Epithelial cell of prostate (primary cell): ENCODE measurements around the gene RAB37.

ENCODE experiments used
- DNase-seq: peaks from one replicate; pipeline ENCODE4 v3.0.0-alpha.2; 2011; ENCODE audit warnings: low read depth, low spot score
- H3K27ac ChIP-seq: fragments of 450-650 bp; 2 replicates; pipeline ENCODE4 v1.5.1; 2017; ENCODE audit warnings: mild to moderate bottlenecking

The RAB37 gene

DNA sequence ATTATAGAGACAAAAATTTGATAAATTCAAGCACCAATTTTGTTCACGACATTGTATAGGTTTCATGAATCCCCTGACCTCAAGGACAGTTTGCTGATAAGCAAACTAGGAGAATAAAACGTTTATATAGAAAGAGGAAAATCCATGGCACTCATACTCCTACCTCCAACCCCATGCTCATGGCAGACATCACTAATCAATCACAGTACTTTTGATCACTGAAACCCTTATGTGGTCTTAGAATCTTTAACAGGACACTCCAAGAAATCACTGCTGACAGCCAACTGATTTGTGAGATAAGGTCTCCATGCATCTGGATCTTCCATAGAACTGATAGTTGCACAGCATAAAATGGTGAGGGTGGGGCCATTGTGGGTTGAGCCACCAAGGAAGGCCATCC, 6.7 kb downstream of the RAB37 start:
- DNase-seq = no peak
- H3K27ac ChIP-seq = no peak overlapping the region

DNA sequence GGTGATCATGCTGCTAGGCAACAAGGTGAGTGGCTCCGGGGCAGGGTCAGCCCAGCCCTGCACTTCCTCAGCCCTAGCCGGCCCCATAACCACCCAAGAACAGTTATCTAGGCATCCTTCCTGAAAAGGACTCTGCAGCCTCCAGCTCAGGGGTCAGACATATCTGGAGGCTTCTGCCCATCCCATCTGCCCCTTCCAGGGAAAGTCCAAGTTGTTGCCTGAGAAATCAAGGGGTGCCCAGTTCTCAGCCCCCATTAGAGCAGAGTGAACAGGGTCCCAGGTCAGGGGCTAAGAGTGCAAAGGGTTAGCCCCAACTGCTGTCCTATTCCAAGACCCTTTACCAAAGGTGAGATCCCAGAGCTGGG, 7.3 kb downstream of the RAB37 start:
- H3K27ac ChIP-seq = no peak overlapping the region
- DNase-seq = no peak

DNA sequence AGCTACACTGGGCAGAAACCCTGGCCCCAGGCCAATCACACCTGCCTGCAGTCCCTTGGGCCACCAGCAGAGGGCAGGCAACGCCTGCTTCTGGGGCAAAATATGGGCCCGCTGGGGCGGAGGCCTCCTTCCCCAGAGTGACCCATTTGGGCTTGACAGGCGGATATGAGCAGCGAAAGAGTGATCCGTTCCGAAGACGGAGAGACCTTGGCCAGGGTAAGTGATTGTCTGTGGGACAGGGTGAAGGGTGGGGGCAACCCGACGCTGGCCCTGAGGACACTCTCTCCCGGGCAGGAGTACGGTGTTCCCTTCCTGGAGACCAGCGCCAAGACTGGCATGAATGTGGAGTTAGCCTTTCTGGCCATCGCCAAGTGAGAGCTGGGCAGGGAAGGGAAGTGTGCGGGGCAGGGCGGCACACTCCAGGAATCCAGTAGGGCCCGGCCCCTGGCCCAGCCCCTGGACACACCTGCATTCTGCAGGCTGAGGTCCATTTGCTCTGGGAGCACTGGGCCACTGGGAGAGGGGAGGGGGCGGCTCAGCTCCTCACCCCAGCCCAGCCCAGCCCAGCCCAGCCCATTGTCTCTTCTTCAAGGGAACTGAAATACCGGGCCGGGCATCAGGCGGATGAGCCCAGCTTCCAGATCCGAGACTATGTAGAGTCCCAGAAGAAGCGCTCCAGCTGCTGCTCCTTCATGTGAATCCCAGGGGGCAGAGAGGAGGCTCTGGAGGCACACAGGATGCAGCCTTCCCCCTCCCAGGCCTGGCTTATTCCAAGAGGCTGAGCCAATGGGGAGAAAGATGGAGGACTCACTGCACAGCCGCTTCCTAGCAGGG, 7.9 kb downstream of the RAB37 start:
- DNase-seq = no peak

GRCh38 chr17:74745548-74746177, 8.6 kb downstream of the RAB37 start:
- DNase-seq = no peak
- no peak overlapping the region for H3K27ac ChIP-seq

More for the DNA sequence above, 7.9 kb downstream of the RAB37 start:
- H3K27ac ChIP-seq = no peak overlapping the region

- no peak overlapping the region for H3K27ac ChIP-seq
- DNase-seq = no peak
Measured at GRCh38 chr17:74746376-74746775, 9.3 kb downstream of the RAB37 start.

DNA sequence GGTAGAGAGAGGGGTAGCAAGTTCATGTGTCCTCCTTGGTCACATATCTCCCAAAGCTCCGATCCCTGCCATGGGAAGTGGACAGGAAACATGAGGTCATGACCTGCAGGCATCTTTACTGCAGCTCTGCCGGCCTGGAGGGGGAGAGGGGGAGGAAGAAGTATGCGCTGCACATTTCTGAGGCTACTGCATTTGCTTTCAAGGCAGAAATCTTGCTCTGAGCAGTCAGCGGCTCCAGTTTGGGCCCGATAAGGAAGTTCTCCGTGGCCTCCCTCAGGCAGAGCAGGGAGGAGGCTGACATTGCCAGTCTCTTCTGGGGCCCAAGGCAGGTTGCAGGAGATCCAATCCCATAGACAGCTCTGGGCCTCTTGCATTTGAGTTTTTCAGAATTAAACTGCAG, 9.9 kb downstream of the RAB37 start:
- no peak for DNase-seq
- H3K27ac ChIP-seq = no peak overlapping the region

DNA sequence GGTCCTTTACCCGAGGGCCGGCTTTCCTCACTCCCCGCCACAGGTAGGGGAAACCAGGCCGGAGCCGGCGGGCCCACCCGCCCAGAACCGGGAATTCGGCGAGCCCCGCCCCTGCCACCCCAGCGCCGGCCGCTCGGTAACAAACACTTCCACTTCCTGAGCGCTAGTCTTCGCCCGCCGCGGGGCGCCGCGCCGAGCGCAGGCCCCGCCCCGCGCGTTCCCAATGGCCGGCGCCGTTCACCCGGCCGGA, 11.1 kb downstream of the RAB37 start:
- no peak for DNase-seq
- H3K27ac ChIP-seq = peak overlapping the region; percentile 40

DNA sequence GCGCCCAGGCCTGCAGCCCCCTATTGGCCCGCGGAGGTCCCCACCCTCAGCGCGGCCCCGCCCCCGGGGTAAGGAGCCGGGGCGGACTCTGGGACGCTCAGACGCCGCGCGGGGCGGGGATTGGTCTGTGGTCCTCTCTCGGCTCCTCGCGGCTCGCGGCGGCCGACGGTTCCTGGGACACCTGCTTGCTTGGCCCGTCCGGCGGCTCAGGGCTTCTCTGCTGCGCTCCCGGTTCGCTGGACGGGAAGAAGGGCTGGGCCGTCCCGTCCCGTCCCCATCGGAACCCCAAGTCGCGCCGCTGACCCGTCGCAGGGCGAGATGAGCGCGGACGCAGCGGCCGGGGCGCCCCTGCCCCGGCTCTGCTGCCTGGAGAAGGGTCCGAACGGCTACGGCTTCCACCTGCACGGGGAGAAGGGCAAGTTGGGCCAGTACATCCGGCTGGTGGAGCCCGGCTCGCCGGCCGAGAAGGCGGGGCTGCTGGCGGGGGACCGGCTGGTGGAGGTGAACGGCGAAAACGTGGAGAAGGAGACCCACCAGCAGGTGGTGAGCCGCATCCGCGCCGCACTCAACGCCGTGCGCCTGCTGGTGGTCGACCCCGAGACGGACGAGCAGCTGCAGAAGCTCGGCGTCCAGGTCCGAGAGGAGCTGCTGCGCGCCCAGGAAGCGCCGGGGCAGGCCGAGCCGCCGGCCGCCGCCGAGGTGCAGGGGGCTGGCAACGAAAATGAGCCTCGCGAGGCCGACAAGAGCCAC, 11.6 kb downstream of the RAB37 start, which contains the start of gene NHERF1:
Gene NHERF1 (plus strand): TSS at position 100 of the 750 bp plus-strand sequence. CDS start 219 bp downstream, at position 319.
- H3K27ac ChIP-seq = peak within 1 kb of the TSS; percentile 40
- peak; percentile 65 for DNase-seq

DNA sequence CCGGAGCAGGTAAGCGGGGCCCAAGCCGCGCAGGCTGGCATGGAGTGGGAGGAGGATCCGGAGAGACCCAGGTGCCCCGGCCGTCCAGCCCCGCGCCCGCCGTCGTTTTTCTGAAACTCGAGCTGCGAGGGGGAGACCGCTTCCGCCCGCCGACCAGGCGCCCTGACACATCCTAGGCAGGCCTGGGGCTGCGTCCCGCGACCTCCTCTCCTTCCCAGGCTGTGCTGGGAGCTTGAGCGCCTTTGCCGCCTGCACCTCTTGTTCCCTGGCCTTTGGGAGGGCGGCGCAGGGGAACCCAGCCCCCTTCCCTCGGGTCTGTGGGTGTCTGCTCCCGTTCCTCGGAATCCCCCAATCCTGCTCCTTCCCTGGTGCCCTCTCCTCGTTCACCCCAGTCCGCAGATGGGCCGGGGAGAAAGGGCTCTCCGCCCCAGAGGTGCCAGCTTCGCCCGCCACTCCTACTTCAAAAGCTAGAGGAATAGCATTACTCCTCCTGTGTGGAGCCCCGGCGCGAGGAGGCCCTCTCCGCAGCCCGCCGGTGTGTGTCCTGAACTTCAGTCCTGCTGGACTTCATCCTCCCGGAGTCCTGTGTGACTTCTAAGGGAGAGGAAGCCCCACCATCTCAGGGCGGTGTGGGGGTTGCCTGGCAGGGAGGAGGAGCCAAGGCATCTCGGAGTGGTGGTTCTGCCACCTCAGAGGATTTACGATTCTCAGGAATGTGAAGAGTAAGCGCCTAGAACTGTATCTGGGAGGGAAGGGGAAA, 12.4 kb downstream of the RAB37 start:
- H3K27ac ChIP-seq = peak overlapping the region; percentile 40
- DNase-seq = no peak

DNA sequence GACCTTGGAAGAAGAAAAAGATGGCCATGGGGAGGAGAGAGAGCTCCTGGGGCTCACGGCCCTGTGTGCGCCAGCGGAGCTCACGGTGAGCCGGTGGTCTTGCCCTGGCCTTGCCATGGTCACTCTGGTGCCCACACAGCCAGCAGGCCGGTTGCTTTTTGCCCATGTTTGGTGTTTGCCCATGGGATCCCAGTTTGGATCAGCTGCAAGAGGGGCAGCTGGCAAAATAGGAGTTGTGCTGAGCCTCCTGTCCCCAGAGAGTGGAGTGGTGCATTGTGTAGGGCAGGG, 12.9 kb downstream of the RAB37 start:
- peak overlapping the region; percentile 40 for H3K27ac ChIP-seq
- no peak for DNase-seq

DNA sequence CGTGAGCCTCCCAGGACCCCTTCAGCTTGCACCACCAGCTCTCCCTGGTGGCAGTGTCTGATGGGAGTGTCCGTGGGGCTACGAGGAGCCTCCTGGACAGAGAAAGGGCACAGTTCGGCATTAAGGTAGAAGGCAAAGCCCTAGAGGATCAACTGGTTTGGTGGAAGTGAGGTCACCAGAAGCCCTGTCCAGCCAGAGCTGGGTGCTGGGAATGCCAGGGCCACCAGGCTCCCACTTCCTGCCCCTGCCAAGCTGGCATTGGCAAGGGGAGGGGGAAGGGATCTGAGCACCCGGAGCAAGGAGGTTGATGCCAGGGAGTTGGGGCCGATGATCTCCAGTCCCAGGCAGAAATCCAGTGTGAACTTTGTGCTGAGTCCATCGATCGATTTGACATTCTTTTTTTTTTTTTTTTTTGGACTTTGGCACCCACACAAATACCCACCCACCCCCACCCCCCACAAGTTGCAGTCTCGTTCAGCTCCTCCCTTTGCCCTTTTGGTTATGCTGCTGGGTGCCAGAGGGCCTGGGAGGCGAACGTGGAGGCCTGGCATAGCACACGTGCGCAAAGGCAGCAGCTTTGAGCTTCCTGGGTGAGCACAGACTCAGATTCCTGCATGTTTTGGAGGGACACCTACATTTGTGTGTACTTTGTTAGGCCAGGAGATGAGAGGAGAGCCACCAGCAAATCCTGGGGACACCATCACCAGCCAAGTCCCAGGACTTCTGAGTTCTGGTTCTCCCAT, 13.4 kb downstream of the RAB37 start:
- DNase-seq = no peak
- peak overlapping the region; percentile 40 for H3K27ac ChIP-seq

GRCh38 chr17:74752415-74752814, 15.4 kb downstream of the RAB37 start:
- H3K27ac ChIP-seq = no peak overlapping the region
- DNase-seq = no peak

- DNase-seq = no peak
- H3K27ac ChIP-seq = no peak overlapping the region
Measured at GRCh38 chr17:74752822-74753401, 15.9 kb downstream of the RAB37 start.

GRCh38 chr17:74754832-74755231, 17.8 kb downstream of the RAB37 start:
- DNase-seq = no peak
- H3K27ac ChIP-seq = no peak overlapping the region

DNA sequence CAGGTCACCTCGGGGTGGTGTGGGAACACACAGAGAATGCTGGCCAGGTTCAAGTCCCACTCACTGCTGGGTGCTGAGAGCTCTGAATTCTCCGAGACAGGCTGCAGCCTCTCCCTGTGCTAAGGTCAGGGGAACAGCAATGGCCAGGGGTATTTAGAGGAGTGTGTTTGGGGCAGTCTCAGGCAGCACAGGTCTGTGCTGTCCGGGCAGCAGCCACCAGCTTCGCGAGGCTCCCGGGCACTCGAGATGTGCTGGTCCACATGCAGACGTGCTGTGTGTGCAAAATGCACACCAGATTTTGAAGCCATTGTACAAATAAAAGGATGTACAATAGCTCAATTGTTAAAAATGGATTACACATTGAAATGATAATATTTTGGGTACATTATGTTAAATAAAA, 18.5 kb downstream of the RAB37 start:
- DNase-seq = no peak
- H3K27ac ChIP-seq = no peak overlapping the region

DNA sequence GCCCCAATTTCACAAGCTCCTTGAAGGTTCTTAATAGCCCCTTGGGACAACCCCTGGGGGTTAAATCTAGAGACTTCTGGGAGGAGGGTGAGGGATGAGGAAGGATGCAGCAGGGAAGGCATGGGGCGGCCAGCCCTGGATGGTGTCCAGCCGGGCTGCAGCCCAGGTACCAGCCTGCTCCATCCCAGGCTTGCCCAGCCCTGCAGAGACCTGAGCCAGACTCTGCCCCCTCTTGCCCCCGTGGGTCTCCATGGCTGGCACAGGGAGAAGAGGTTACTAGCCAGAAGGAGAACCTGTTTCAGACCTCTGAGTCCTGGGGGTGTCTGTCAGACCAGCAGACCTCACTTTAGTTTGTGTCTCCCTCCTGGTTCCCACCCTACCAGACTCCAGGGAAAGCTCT, 19.8 kb downstream of the RAB37 start:
- DNase-seq = no peak
- H3K27ac ChIP-seq = peak overlapping the region; percentile 85

DNA sequence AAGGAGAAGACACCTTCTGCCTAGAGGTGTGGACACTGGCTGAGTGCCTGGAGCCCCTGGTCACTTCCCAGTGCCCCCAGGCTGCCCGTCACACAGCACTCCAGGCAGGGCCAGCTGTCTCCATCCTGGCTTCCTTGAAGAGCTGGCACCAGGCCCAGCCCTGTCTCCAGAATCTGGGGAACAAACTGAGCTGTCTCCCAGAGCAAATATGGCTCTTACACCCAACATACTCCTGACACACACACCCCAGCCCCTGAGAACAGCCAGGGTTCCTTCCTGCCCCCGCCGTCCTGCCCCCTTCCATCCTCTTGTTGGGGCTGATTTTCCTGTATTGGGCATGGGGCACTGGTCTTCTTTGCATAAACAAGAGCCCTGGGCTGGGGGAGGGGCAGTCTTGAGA, 20.4 kb downstream of the RAB37 start:
- H3K27ac ChIP-seq = peak overlapping the region; percentile 85
- no peak for DNase-seq

GRCh38 chr17:74757931-74758847, 21.1 kb downstream of the RAB37 start:
- no peak for DNase-seq
- H3K27ac ChIP-seq = peak overlapping the region; percentile 85

- peak overlapping the region; percentile 85 for H3K27ac ChIP-seq
- DNase-seq = peak; percentile 33
Measured at GRCh38 chr17:74758848-74759168, 21.8 kb downstream of the RAB37 start.
